HG02973 (cell line): ENCODE results near the gene PPM1H.

Experiments
- ATAC-seq: cut with Tn5 transposase; IDR thresholded peaks from one replicate; pipeline ENCODE4 v1.9.1; 2021; ENCODE audit warnings: moderate library complexity; ENCODE audit not compliant: unreplicated experiment

Gene PPM1H

DNA sequence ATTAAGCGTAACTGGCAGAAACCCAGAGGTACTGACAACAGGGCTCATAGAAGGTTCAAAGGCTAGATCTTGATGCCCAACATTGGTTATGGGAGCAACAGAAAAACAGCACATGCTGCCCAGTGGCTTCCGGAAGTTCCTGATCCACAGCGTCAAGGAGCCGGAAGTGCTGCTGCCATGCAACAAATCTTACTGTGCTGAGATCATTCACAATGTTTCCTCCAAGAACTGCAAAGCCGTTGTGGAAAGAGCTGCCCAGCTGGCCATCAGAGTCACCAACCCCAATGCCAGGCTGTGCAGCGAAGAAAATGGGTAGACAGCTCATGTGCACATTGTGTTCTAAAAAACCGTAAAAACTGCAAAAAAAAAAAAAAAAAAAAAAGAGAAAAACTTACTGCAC, 276.0 kb downstream of the PPM1H start:
- no peak for ATAC-seq

DNA sequence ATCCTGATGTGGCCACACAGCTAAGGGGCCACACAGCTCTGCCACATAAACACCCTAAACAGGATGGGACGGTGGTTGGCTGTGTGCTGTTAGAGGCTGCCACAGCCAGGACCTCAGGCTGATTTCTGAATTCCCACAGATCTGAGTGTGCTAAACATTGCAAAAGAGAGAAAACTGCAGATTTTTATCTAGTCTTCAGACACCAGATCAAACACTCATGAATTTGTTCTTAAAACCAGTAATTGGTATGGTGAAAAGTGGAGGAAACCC, 277.7 kb downstream of the PPM1H start:
- ATAC-seq: no peak

DNA sequence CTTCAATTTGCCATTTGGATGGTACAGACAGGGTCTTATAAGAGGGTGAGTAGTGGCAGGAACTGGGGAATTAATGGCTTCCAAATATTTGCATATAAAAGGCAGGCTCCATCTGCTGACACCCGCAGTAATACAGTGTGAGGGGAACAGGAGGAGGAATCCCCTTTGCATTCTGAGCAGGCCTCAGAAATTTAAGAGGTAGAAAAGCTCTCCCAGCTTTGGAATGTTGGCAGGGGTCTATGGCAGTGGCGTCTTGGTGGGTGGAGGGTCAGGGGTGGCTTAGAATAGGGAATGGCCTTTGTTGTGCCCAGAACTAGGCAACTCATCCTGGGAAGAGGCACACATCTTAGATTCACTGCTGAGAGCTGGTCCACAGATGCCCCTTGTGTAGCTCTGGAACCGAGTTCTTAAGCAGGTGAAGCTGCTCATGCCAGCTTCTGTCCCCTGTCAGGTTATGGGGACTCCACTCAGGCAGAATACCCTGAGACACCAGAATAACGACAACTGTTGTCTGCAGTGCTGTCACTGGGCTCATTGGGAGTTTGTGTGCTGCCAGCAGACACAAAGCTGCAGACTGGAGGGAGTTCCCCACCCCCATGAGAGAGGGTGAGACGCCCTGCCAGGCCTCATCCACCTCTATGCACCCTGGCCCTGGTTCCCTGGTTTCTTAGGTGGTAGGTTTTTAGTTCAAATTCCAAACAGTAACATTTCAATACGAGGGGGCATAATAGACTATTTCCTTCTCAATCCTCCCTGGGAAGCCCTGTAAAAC, 278.2 kb downstream of the PPM1H start:
- ATAC-seq: no peak

- no peak for ATAC-seq
Measured at GRCh38 chr12:62655666-62656151, 279.2 kb downstream of the PPM1H start.

DNA sequence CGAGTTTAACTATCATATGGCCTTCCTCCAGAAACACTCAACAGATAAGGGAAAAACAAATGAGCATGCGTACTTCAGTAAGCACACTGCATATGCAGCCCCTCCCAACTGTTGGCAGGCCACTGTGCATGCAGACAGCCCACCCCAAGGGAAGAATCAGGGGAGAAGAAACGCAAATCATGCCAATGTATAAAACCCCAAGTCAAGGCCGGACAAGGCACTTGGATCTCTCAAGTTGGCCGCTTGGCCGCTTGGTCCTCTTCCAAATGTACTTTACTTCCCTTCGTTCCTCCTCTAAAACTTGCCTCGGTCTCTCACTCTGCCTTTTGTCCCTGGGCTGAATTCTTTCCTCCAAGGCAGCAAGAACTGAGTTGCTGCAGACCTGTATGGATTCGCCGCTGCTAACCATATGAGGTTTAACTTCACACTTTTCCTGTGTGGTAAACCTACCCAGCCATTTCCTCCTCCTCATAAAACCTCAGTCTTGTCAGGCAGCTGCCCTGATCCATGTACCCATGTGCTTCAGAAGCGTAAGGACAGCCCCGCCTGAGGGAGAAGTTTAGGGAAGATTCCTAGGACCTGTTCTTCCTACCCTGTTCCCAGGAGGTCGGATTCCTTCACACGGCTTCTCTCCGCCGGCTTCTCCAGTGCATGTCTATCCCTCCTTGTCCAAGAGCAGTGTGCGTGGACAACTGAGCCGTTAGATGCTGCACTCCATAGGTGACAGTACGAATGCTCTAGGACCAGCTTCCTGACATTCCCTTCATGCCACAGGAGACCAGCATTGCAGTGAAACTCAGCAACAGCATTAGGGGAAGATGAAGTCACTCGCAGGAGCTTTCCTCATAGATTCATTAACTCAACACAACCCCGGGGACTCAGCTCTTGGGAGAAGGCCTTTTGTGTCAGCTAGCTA, 280.4 kb downstream of the PPM1H start:
- ATAC-seq: no peak

- ATAC-seq: no peak
Measured at GRCh38 chr12:62653740-62654139, 281.2 kb downstream of the PPM1H start.

DNA sequence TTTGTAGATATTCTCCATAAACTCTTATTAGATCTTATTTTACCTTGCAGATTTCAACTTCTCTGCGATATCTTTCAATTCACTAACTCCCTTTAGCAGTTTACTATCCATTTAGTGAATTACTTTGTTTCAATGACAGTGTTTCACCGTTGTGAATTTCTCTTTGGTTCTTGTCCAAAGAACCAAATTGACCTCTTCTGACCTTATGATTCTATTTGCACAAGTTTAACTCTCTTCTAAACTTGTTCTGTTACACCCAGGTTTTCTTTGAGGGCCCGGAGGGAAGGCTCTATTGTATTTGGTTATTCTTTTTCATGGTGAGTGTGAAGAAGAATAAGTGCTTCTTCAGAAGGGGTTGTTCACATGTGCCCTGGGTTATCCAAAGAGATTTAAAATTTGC, 281.6 kb downstream of the PPM1H start:
- ATAC-seq: no peak

DNA sequence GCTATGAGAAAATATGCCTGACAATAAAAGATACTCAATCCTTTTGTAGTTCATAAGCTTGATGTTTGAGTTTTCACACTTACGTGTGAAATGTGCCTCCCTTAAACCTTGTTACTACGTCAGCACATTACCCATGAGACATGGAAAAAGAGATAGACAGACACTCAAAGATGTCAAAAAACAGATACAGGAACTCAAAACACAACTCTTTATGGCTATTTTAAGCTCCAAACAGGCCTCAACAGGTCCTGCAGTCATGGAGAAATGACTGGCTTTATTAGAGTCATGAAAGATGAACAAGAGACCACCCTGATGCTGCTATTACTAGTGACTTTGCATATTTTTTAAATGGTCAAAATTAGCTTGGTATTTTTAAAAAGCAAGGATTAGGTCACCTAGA, 283.8 kb downstream of the PPM1H start:
- ATAC-seq: no peak

GRCh38 chr12:62649412-62650138, 285.4 kb downstream of the PPM1H start:
- ATAC-seq: no peak

GRCh38 chr12:62647586-62647985, 287.4 kb downstream of the PPM1H start:
- ATAC-seq: no peak

DNA sequence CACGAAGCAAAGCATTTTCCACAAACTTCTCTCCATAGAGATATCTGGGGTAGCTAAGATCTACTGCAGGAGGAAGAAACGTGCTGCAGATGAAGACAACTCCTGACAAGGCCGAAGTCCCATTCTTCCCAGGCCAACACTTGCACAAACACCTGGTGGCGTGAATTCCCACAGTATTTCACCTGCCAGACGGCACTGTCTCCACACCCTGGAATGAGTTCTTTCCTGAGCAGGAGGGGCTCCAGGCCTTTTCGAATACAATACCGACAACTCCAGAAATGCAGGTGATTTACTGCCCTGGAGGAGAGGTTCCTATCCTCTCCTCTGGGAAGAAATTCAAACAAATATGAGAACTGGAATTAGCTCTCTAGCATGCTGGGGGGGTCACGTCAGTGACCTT, 288.4 kb downstream of the PPM1H start:
- no peak for ATAC-seq

DNA sequence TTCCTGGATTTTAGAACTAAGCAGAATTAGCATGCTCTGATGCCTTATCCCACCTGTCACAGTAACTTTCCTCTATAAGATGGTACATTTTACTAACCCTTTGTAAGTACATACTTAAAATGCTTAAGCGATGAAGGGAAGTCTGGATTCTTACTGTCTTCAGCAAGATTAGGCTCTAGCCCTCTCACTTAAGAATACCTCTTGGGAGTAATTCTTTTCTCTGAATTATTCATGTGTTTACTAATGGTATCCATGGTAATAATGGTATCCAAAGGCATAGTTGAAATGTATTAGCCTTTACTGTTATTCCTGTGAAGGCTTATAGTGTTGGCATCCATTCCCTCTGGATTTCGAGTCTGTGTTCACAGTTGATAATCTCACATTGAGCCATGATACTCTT, 291.5 kb downstream of the PPM1H start:
- no peak for ATAC-seq

GRCh38 chr12:62642486-62642885, 292.5 kb downstream of the PPM1H start:
- no peak for ATAC-seq

- ATAC-seq: peak; percentile 93
Measured at GRCh38 chr12:62640910-62641448, 294.0 kb downstream of the PPM1H start.

- no peak for ATAC-seq
Measured at GRCh38 chr12:62637679-62638078, 297.3 kb downstream of the PPM1H start.

- ATAC-seq: no peak
Measured at GRCh38 chr12:62635649-62636048, 299.3 kb downstream of the PPM1H start.

- ATAC-seq: peak; percentile 33
Measured at GRCh38 chr12:62632411-62632918, 302.5 kb downstream of the PPM1H start.

DNA sequence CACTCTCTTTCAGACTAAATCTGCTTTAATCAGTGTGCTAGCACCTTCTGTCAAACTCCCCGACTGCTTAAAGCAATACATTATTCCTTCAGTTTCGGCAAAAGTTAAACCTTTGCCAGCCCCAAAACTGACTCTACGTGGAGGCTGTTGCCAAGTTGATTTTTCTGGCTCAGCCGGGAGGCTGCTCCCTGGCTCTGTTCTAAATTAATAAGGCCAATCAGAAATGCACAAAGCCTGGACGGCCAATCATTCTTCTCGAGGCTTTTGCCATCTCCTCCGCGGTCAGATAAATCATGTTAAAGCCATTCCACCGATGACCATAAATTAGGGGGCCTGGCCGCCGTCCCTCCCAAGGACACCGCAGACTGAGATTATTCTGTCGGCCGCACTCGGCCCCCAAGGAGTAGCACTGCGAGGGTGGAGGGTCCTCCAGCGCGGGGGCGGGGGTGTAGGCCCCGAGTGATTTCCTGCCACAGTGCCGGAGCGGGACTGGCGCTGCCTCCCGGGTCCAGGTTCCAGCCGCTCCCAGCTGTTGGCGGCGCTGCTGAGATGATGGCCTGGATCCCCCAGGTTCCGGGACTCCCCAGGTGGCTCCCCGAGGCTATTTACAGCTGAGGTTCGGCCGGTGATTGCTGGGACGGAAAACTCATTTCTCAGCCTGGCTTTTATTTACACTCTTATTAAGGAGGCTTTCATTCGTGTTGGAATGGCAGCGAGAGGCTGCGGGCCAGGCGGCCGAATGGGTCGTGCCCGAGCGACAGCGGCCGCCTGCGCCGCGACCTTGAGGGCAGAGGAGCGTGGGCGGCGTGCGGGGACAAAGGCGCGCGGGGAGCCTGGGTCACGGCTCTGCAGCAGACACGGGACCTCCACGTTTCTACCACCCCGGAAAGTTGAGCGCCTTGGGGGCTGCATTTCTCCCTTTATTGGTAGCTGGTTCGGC, 303.2 kb downstream of the PPM1H start:
- ATAC-seq: peak; percentile 62

DNA sequence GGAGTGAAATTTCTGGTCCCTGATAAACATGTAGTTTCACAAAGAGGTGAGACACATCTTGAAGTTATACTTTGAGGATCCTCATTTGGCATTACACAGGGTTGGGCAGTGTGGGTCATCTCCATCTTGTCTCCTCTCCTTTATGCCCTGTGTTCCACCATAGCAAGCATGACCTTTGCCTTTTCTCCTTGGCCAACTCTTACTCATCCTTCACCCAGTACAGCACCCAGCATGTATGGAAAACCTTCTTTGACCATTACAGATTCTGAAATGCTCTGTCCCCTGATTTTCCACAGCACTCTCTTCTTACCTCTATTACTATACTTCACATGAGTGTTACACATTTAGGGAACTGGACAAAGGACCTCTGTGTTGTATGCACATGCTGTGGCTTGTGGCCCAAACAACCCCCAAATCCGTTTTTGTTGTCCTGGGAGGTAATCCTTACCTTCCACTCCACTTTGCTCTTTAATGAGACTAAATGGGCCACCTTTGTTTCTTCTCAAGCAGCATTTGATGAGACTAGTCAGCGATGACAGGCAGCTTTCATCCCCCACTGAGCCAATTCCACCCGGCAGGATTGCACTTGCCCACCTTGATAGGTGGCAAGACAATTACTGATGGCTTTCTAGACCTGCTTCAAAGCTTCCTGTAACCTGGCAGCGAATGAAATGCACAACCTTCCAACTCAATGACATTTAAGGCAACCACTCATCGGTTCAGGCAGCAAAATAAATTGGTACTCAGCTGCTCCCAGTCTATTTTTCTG, 304.8 kb downstream of the PPM1H start:
- ATAC-seq: no peak
